NB4 (cell line): ENCODE results near the gene ALS2CL.

Source experiments
- MYC ChIP-seq: IDR thresholded peaks from 2 replicates; pipeline ENCODE4 v1.6.1; 2011; ENCODE audit warnings: low read depth, low read length
- POLR2A ChIP-seq: IDR thresholded peaks from 2 replicates; pipeline ENCODE4 v1.6.1; 2011; ENCODE audit warnings: mild to moderate bottlenecking; ENCODE audit not compliant: insufficient read length; ENCODE audit errors: extremely low read depth
- TF ChIP-seq, protein P1 (sequence below): IDR thresholded peaks from 2 replicates; pipeline ENCODE4 v1.6.1; 2011; ENCODE audit warnings: low read depth, low read length
- TF ChIP-seq, protein P2 (sequence below): IDR thresholded peaks from one replicate; pipeline ENCODE4 v1.5.1; 2012; ENCODE audit warnings: low read depth, low read length

DNA sequence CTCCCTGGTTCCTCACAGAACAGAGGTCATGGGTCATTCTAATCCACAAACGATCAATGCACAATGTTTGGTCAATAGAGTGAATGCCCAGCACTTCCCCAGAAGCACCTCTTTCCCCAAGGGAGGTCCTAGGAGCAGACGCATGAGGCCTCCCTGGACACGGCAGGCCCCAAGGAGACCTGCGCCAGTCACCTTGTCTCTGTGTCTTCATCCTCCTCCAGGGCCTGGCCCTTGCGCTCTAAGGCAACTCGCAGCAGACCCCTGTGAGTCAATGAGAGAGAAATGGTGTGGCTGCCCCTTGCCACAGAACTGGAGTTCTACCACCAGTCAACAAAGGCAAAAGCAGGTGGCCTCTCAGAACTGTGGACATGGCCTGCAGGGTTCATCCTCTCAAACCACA, 18.1 kb downstream of the ALS2CL start:
- TF ChIP-seq, protein P1, sequence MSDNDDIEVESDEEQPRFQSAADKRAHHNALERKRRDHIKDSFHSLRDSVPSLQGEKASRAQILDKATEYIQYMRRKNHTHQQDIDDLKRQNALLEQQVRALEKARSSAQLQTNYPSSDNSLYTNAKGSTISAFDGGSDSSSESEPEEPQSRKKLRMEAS: no peak
- TF ChIP-seq, protein P2, sequence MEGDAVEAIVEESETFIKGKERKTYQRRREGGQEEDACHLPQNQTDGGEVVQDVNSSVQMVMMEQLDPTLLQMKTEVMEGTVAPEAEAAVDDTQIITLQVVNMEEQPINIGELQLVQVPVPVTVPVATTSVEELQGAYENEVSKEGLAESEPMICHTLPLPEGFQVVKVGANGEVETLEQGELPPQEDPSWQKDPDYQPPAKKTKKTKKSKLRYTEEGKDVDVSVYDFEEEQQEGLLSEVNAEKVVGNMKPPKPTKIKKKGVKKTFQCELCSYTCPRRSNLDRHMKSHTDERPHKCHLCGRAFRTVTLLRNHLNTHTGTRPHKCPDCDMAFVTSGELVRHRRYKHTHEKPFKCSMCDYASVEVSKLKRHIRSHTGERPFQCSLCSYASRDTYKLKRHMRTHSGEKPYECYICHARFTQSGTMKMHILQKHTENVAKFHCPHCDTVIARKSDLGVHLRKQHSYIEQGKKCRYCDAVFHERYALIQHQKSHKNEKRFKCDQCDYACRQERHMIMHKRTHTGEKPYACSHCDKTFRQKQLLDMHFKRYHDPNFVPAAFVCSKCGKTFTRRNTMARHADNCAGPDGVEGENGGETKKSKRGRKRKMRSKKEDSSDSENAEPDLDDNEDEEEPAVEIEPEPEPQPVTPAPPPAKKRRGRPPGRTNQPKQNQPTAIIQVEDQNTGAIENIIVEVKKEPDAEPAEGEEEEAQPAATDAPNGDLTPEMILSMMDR: no peak
- no peak for TF ChIP-seq MYC
- no peak for TF ChIP-seq POLR2A
